WTC11 (cell line): Measurements from ENCODE around the gene NDUFC2. TPM values are rescaled to one million over a fixed set of nuclear protein-coding genes. Genes with fewer than 3 reads are reported as not detected.

Source experiments
- ATAC-seq: fragments of 200-7000 bp; cut with Tn5 transposase; 2 replicates; pipeline ENCODE4 v1.10.0; 2021; ENCODE audit warnings: mild to moderate bottlenecking, moderate library complexity
- CTCF ChIA-PET: fragments of 300-600 bp; sonication (Branson Sonifier 250); formaldehyde crosslinking; loops from one replicate; lab custom pipeline; 2021; ENCODE audit warnings: antibody characterized with exemption; lab: Charles Lee
- POLR2A ChIA-PET: fragments of 350-600 bp; sonication (Branson Sonifier 250); formaldehyde crosslinking; loops from one replicate; lab custom pipeline; 2021; ENCODE audit warnings: antibody characterized with exemption; lab: Charles Lee
- DNase-seq: peaks from one replicate; pipeline ENCODE4 v3.0.0; 2021; ENCODE audit warnings: low spot score
- H3K27ac Mint-ChIP-seq: 2 replicates; pipeline ENCODE4 v1.8.0; 2021; ENCODE audit warnings: mixed read lengths
- H3K27me3 Mint-ChIP-seq: 2 replicates; pipeline ENCODE4 v1.8.0; 2021; ENCODE audit warnings: low read depth, mild to moderate bottlenecking, moderate library complexity, mixed read lengths
- H3K36me3 Mint-ChIP-seq: 2 replicates; pipeline ENCODE4 v1.8.0; 2021; ENCODE audit warnings: mixed read lengths
- H3K4me1 Mint-ChIP-seq: 2 replicates; pipeline ENCODE4 v1.8.0; 2022; ENCODE audit warnings: mixed read lengths
- H3K4me3 Mint-ChIP-seq: 2 replicates; pipeline ENCODE4 v1.8.0; 2021; ENCODE audit warnings: mild to moderate bottlenecking, moderate library complexity, mixed read lengths
- H3K9me3 Mint-ChIP-seq: 2 replicates; pipeline ENCODE4 v1.8.0; 2021; ENCODE audit warnings: mixed read lengths
- ATF1 ChIP-seq: sonication (generic); formaldehyde crosslinking; IDR thresholded peaks from 2 replicates; pipeline ENCODE4 v1.8.1; 2023; ENCODE audit warnings: mild to moderate bottlenecking, moderate library complexity, missing genetic modification reagents
- CBFB ChIP-seq: sonication (generic); formaldehyde crosslinking; IDR thresholded peaks from 2 replicates; pipeline ENCODE4 v1.8.1; 2022; ENCODE audit warnings: mild to moderate bottlenecking, low read depth, missing genetic modification reagents
- EMX1 ChIP-seq: fragments of 250-450 bp; sonication (Bioruptor Pico); IDR thresholded peaks from 2 replicates; pipeline ENCODE4 v1.8.0; 2021; ENCODE audit warnings: mild to moderate bottlenecking
- FOXJ3 ChIP-seq: sonication (generic); formaldehyde crosslinking; IDR thresholded peaks from 2 replicates; pipeline ENCODE4 v1.9.0; 2021; ENCODE audit warnings: missing genetic modification reagents, mild to moderate bottlenecking, borderline replicate concordance
- GRHL2 ChIP-seq: fragments of 250-450 bp; sonication (Bioruptor Pico); IDR thresholded peaks from 2 replicates; pipeline ENCODE4 v1.8.0; 2022; ENCODE audit warnings: mild to moderate bottlenecking, moderate library complexity; ENCODE audit not compliant: insufficient replicate concordance, severe bottlenecking
- IRF2 ChIP-seq: sonication (generic); formaldehyde crosslinking; IDR thresholded peaks from 2 replicates; pipeline ENCODE4 v1.8.0; 2022; ENCODE audit warnings: low read depth, missing genetic modification reagents, borderline replicate concordance
- JUN ChIP-seq: sonication (generic); formaldehyde crosslinking; IDR thresholded peaks from 2 replicates; pipeline ENCODE4 v1.8.0; 2023; ENCODE audit warnings: mild to moderate bottlenecking, missing genetic modification reagents
- MXD4 ChIP-seq: fragments of 250-450 bp; sonication (Bioruptor Pico); IDR thresholded peaks from 2 replicates; pipeline ENCODE4 v1.8.0; 2021; ENCODE audit warnings: mild to moderate bottlenecking, moderate library complexity, borderline replicate concordance
- RELA ChIP-seq: sonication (generic); formaldehyde crosslinking; IDR thresholded peaks from 2 replicates; pipeline ENCODE4 v1.8.1; 2022; ENCODE audit warnings: missing genetic modification reagents, mild to moderate bottlenecking, borderline replicate concordance
- SMAD3 ChIP-seq: sonication (generic); formaldehyde crosslinking; IDR thresholded peaks from 2 replicates; pipeline ENCODE4 v1.8.0; 2022; ENCODE audit warnings: missing genetic modification reagents, mild to moderate bottlenecking, borderline replicate concordance
- SOX15 ChIP-seq: fragments of 250-450 bp; sonication (Bioruptor Pico); IDR thresholded peaks from 2 replicates; pipeline ENCODE4 v1.9.0; 2021; ENCODE audit warnings: mild to moderate bottlenecking
- TEAD1 ChIP-seq: sonication (generic); formaldehyde crosslinking; IDR thresholded peaks from 2 replicates; pipeline ENCODE4 v1.8.0; 2022; ENCODE audit warnings: mild to moderate bottlenecking, missing genetic modification reagents
- ZBTB21 ChIP-seq: sonication (generic); formaldehyde crosslinking; IDR thresholded peaks from 2 replicates; pipeline ENCODE4 v1.8.1; 2023; ENCODE audit warnings: mild to moderate bottlenecking, missing genetic modification reagents, borderline replicate concordance
- ZNF423 ChIP-seq: fragments of 250-450 bp; sonication (Bioruptor Pico); IDR thresholded peaks from 2 replicates; pipeline ENCODE4 v2.1.2; 2022; ENCODE audit warnings: mild to moderate bottlenecking, moderate library complexity
- total RNA-seq: library from RNA; stranded (reverse); gene quantifications from 3 replicates; pipeline ENCODE4 v1.2.3, GENCODE V29; 2021
- TF ChIP-seq, protein P1 (sequence below): sonication (generic); formaldehyde crosslinking; IDR thresholded peaks from 2 replicates; pipeline ENCODE4 v1.8.0; 2023; ENCODE audit warnings: mild to moderate bottlenecking, missing genetic modification reagents
- TF ChIP-seq, protein P2 (sequence below): sonication (generic); formaldehyde crosslinking; IDR thresholded peaks from 2 replicates; pipeline ENCODE4 v1.8.1; 2022; ENCODE audit warnings: missing genetic modification reagents, borderline replicate concordance
- TF ChIP-seq, protein P3 (sequence below): sonication (generic); formaldehyde crosslinking; conservative IDR thresholded peaks from 2 replicates; pipeline ENCODE4 v1.8.1; 2023; ENCODE audit warnings: mild to moderate bottlenecking, low read depth, missing genetic modification reagents, moderate library complexity
- TF ChIP-seq, protein P4 (sequence below): sonication (generic); formaldehyde crosslinking; IDR thresholded peaks from 2 replicates; pipeline ENCODE4 v1.8.0; 2022; ENCODE audit warnings: mild to moderate bottlenecking, missing genetic modification reagents
- TF ChIP-seq, protein P5 (sequence below): sonication (generic); formaldehyde crosslinking; IDR thresholded peaks from 2 replicates; pipeline ENCODE4 v1.8.0; 2022; ENCODE audit warnings: mild to moderate bottlenecking, missing genetic modification reagents
- TF ChIP-seq, protein P6 (sequence below): sonication (generic); formaldehyde crosslinking; IDR thresholded peaks from 2 replicates; pipeline ENCODE4 v1.8.1; 2022; ENCODE audit warnings: mild to moderate bottlenecking, missing genetic modification reagents, moderate library complexity, borderline replicate concordance
- TF ChIP-seq, protein P7 (sequence below): sonication (generic); formaldehyde crosslinking; IDR thresholded peaks from 2 replicates; pipeline ENCODE4 v1.8.1; 2023; ENCODE audit warnings: mild to moderate bottlenecking, moderate library complexity, missing genetic modification reagents

NDUFC2 gene
- total RNA-seq, 1 experiment from 2014 or later: 215 TPM

DNA sequence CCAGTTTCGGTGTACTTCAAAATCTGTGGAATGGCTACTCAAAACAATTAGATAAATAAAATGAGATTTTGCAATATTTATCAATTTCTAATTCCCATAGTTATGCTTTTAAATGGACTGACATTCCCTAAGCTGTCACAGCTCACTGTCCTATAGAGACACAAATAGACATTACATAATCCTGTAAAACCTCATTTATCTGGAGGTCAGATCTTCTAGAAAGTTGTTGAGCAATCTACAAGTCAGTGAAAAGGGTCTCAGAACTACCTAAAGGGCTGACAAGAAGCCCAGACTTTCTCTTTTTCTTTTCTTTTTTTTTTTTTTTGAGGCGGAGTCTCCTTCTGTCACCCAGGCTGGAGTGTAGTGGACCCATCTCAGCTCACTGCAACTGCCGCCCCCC lies 47.7 kb upstream of the NDUFC2 start (continued):
- TF ChIP-seq, protein P1, sequence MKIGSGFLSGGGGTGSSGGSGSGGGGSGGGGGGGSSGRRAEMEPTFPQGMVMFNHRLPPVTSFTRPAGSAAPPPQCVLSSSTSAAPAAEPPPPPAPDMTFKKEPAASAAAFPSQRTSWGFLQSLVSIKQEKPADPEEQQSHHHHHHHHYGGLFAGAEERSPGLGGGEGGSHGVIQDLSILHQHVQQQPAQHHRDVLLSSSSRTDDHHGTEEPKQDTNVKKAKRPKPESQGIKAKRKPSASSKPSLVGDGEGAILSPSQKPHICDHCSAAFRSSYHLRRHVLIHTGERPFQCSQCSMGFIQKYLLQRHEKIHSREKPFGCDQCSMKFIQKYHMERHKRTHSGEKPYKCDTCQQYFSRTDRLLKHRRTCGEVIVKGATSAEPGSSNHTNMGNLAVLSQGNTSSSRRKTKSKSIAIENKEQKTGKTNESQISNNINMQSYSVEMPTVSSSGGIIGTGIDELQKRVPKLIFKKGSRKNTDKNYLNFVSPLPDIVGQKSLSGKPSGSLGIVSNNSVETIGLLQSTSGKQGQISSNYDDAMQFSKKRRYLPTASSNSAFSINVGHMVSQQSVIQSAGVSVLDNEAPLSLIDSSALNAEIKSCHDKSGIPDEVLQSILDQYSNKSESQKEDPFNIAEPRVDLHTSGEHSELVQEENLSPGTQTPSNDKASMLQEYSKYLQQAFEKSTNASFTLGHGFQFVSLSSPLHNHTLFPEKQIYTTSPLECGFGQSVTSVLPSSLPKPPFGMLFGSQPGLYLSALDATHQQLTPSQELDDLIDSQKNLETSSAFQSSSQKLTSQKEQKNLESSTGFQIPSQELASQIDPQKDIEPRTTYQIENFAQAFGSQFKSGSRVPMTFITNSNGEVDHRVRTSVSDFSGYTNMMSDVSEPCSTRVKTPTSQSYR (CRISPR knock-in tag): no peak
- TF ChIP-seq SMAD3 (CRISPR knock-in tag): no peak

DNA sequence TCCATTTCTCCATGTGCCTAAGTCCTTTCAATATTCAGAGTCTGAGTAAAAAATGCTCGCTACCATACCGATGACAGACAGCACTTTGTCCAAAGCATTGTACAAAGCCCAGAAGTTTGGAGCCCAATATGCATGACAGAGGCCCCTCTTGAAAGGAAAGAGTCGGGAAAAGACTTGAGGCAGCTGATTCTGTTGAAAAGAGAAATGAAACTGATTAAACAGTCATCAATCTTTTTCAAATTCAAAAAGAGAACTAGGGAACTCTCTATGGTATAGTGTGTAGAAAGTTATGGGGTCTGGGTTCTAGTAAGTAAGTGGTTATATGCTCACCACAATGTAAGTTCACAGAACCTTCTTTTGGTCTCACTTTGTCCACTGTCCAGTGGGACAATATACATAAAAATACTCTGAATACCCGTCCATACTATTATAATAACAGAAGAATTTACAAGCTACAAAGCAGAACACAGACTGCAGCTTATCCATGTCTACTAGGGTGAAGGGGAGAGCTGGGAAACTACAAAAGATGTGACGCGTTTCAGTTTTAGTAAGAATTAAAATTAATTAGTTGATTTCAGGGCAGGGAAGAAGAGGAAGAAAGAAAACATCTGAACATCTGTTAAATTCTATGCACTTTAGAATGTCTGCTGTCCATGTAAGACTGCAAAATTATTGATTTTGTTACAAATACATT lies 33.1 kb upstream of the NDUFC2 start:
- CTCF ChIA-PET: no interaction called here
- Mint-ChIP-seq H3K4me1 (no peaks in the 10 kb centered on the region), H3K27me3 (no peaks in the 10 kb centered on the region), H3K36me3 (peaks cover 49% of the 10 kb centered on the region), H3K4me3 (no peak overlapping the region), H3K27ac (no peak overlapping the region), H3K9me3 (no peaks in the 10 kb centered on the region)
- ATAC-seq: no peak
- DNase-seq: no peak
- TF ChIP-seq ZBTB21 (CRISPR knock-in tag): no peak
- TF ChIP-seq IRF2: no peak
- no peak for TF ChIP-seq SOX15 (CRISPR knock-in tag)
- TF ChIP-seq, protein P2, sequence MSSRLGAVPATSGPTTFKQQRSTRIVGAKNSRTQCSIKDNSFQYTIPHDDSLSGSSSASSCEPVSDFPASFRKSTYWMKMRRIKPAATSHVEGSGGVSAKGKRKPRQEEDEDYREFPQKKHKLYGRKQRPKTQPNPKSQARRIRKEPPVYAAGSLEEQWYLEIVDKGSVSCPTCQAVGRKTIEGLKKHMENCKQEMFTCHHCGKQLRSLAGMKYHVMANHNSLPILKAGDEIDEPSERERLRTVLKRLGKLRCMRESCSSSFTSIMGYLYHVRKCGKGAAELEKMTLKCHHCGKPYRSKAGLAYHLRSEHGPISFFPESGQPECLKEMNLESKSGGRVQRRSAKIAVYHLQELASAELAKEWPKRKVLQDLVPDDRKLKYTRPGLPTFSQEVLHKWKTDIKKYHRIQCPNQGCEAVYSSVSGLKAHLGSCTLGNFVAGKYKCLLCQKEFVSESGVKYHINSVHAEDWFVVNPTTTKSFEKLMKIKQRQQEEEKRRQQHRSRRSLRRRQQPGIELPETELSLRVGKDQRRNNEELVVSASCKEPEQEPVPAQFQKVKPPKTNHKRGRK: no peak
- TF ChIP-seq ATF1: no peak
- TF ChIP-seq, protein P3, sequence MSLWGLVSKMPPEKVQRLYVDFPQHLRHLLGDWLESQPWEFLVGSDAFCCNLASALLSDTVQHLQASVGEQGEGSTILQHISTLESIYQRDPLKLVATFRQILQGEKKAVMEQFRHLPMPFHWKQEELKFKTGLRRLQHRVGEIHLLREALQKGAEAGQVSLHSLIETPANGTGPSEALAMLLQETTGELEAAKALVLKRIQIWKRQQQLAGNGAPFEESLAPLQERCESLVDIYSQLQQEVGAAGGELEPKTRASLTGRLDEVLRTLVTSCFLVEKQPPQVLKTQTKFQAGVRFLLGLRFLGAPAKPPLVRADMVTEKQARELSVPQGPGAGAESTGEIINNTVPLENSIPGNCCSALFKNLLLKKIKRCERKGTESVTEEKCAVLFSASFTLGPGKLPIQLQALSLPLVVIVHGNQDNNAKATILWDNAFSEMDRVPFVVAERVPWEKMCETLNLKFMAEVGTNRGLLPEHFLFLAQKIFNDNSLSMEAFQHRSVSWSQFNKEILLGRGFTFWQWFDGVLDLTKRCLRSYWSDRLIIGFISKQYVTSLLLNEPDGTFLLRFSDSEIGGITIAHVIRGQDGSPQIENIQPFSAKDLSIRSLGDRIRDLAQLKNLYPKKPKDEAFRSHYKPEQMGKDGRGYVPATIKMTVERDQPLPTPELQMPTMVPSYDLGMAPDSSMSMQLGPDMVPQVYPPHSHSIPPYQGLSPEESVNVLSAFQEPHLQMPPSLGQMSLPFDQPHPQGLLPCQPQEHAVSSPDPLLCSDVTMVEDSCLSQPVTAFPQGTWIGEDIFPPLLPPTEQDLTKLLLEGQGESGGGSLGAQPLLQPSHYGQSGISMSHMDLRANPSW (CRISPR knock-in tag): no peak
- no peak for TF ChIP-seq GRHL2 (CRISPR knock-in tag)
- no peak for TF ChIP-seq RELA
- TF ChIP-seq FOXJ3 (CRISPR knock-in tag): no peak
- POLR2A ChIA-PET: no interaction called here

DNA sequence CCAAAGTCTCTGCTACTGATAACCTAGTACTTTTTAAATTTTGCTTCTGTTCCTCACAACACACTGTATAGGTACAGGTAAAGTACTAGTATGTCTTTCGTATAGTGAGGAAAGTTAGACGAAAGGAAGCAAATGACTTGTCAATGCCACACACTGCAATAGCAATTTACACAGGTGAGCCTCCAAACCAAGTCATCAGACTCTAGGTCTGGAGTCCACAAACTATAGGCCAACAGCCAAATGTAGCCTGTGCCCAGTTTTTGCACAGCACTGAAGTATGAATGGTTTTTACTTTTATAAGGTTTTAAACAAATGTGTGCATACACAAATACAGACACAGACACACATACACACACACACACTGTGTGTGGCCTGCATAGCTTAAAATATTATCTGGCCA lies 31.6 kb upstream of the NDUFC2 start:
- Mint-ChIP-seq H3K4me1 (no peaks in the 10 kb centered on the region), H3K9me3 (no peaks in the 10 kb centered on the region), H3K27me3 (no peaks in the 10 kb centered on the region), H3K36me3 (peaks cover 46% of the 10 kb centered on the region), H3K4me3 (no peak overlapping the region), H3K27ac (no peak overlapping the region)
- ATAC-seq (no peak), DNase-seq (no peak)
- POLR2A ChIA-PET: no interaction called here
- CTCF ChIA-PET: no interaction called here
- no peak for TF ChIP-seq MXD4 (CRISPR knock-in tag)
- TF ChIP-seq TEAD1 (CRISPR knock-in tag): no peak
- TF ChIP-seq, protein P4, sequence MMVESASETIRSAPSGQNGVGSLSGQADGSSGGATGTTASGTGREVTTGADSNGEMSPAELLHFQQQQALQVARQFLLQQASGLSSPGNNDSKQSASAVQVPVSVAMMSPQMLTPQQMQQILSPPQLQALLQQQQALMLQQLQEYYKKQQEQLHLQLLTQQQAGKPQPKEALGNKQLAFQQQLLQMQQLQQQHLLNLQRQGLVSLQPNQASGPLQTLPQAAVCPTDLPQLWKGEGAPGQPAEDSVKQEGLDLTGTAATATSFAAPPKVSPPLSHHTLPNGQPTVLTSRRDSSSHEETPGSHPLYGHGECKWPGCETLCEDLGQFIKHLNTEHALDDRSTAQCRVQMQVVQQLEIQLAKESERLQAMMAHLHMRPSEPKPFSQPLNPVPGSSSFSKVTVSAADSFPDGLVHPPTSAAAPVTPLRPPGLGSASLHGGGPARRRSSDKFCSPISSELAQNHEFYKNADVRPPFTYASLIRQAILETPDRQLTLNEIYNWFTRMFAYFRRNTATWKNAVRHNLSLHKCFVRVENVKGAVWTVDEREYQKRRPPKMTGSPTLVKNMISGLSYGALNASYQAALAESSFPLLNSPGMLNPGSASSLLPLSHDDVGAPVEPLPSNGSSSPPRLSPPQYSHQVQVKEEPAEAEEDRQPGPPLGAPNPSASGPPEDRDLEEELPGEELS: no peak
- TF ChIP-seq ZNF423: no peak
- no peak for TF ChIP-seq CBFB (CRISPR knock-in tag)
- TF ChIP-seq ATF1: no peak
- TF ChIP-seq, protein P5, sequence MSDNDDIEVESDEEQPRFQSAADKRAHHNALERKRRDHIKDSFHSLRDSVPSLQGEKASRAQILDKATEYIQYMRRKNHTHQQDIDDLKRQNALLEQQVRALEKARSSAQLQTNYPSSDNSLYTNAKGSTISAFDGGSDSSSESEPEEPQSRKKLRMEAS (CRISPR knock-in tag): no peak
- TF ChIP-seq, protein P6, sequence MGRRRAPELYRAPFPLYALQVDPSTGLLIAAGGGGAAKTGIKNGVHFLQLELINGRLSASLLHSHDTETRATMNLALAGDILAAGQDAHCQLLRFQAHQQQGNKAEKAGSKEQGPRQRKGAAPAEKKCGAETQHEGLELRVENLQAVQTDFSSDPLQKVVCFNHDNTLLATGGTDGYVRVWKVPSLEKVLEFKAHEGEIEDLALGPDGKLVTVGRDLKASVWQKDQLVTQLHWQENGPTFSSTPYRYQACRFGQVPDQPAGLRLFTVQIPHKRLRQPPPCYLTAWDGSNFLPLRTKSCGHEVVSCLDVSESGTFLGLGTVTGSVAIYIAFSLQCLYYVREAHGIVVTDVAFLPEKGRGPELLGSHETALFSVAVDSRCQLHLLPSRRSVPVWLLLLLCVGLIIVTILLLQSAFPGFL (CRISPR knock-in tag): no peak
- TF ChIP-seq, protein P7, sequence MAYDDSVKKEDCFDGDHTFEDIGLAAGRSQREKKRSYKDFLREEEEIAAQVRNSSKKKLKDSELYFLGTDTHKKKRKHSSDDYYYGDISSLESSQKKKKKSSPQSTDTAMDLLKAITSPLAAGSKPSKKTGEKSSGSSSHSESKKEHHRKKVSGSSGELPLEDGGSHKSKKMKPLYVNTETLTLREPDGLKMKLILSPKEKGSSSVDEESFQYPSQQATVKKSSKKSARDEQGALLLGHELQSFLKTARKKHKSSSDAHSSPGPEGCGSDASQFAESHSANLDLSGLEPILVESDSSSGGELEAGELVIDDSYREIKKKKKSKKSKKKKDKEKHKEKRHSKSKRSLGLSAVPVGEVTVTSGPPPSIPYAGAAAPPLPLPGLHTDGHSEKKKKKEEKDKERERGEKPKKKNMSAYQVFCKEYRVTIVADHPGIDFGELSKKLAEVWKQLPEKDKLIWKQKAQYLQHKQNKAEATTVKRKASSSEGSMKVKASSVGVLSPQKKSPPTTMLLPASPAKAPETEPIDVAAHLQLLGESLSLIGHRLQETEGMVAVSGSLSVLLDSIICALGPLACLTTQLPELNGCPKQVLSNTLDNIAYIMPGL (CRISPR knock-in tag): no peak
- no peak for TF ChIP-seq EMX1 (CRISPR knock-in tag)
- no peak for TF ChIP-seq ZBTB21 (CRISPR knock-in tag)
- no peak for TF ChIP-seq JUN (CRISPR knock-in tag)
